SK-N-SH (cell line): ENCODE measurements around the gene ZNF335. TPM values are rescaled to one million over a fixed set of nuclear protein-coding genes. Genes with fewer than 3 reads are reported as not detected.

Experiments used
- RCOR1 ChIP-seq: fragments of 150-350 bp; IDR thresholded peaks from 2 replicates; pipeline ENCODE4 v1.6.1; 2017; ENCODE audit warnings: antibody characterized with exemption, low read length
- TEAD4 ChIP-seq: IDR thresholded peaks from 2 replicates; pipeline ENCODE4 v1.4.0; 2012; ENCODE audit warnings: mild to moderate bottlenecking, borderline replicate concordance; ENCODE audit not compliant: insufficient read depth
- polyA plus RNA-seq, 3 experiments: library from polyadenylated mRNA; depleted of rRNA; stranded (reverse); fragments of >200 nt; gene quantifications; 2 replicates each; pipeline ENCODE4 v1.2.3, GENCODE V29; 2012

Gene ZNF335
- polyA plus RNA-seq, 1 of the 3 experiments (the other 2 are of a cell fraction): 11.7 TPM

- TF ChIP-seq TEAD4 (no peak), RCOR1 (no peak)
These were observed 72.8 kb downstream of the ZNF335 start (continued) for GRCh38 chr20:45899046-45899835.

Other genes with a start within 250 kb of the ZNF335 start
- not detected in 2 replicates for gene SPINT4, start 249.9 kb downstream of the ZNF335 start, polyA plus RNA-seq (2012; rRNA removed)
- 0.76 and 0.97 TPM in 2 replicates for gene WFDC3, start 180.3 kb downstream of the ZNF335 start, polyA plus RNA-seq (2012; rRNA removed)
- 60.0 and 65.8 TPM in 2 replicates for gene DNTTIP1, start 180.2 kb downstream of the ZNF335 start, polyA plus RNA-seq (2012; rRNA removed)
- 82.8 and 115 TPM in 2 replicates for gene UBE2C, start 159.6 kb downstream of the ZNF335 start, polyA plus RNA-seq (2012; rRNA removed)
- 0.57 and 1.1 TPM in 2 replicates for gene TNNC2, start 144.9 kb downstream of the ZNF335 start, polyA plus RNA-seq (2012; rRNA removed)
- gene SNX21, start 138.4 kb downstream of the ZNF335 start, polyA plus RNA-seq (2012; rRNA removed): 20.6 and 22.1 TPM in 2 replicates
- gene ACOT8, start 114.8 kb downstream of the ZNF335 start, polyA plus RNA-seq (2012; rRNA removed): 48.4 and 54.8 TPM in 2 replicates
- gene ZSWIM3, start 114.6 kb downstream of the ZNF335 start, polyA plus RNA-seq (2012; rRNA removed): 2.3 and 2.9 TPM in 2 replicates
- gene ZSWIM1, start 91.0 kb downstream of the ZNF335 start, polyA plus RNA-seq (2012; rRNA removed): 1.8 and 2.8 TPM in 2 replicates
- 1.3 and 2.9 TPM in 2 replicates for gene SPATA25, start 84.6 kb downstream of the ZNF335 start, polyA plus RNA-seq (2012; rRNA removed)
- gene NEURL2, start 81.0 kb downstream of the ZNF335 start, polyA plus RNA-seq (2012; rRNA removed): 3.5 and 4.7 TPM in 2 replicates
- 338 and 363 TPM in 2 replicates for gene CTSA, start 80.9 kb downstream of the ZNF335 start, polyA plus RNA-seq (2012; rRNA removed)
- 114 and 154 TPM in 2 replicates for gene PLTP, start 60.0 kb downstream of the ZNF335 start, polyA plus RNA-seq (2012; rRNA removed)
- gene PCIF1, start 37.5 kb downstream of the ZNF335 start, polyA plus RNA-seq (2012; rRNA removed): 18.2 and 23.1 TPM in 2 replicates
- 0.18 and 0.23 TPM in 2 replicates for gene MMP9, start 36.7 kb upstream of the ZNF335 start, polyA plus RNA-seq (2012; rRNA removed)
- gene SLC12A5, start 57.0 kb upstream of the ZNF335 start, polyA plus RNA-seq (2012; rRNA removed): 8.5 and 19.9 TPM in 2 replicates
- gene NCOA5, start 117.8 kb upstream of the ZNF335 start, polyA plus RNA-seq (2012; rRNA removed): 18.6 and 20.4 TPM in 2 replicates
- not detected in 2 replicates for gene CD40, start 146.1 kb upstream of the ZNF335 start, polyA plus RNA-seq (2012; rRNA removed)